Forelimb muscle (tissue), 1 donor: ENCODE measurements around the gene IFT43. TPM values are rescaled to one million over a fixed set of nuclear protein-coding genes. Genes with fewer than 3 reads are reported as not detected.
"Not testable (repeated sequence)": the region's sequence is repeated elsewhere in the genome, so short reads cannot be mapped to it uniquely, and the experiment has no call there.

Experiments used
- DNase-seq: peaks from one replicate; pipeline ENCODE4 v3.0.0-alpha.2; 2013; ENCODE audit warnings: low read depth
- polyA plus RNA-seq: library from polyadenylated mRNA; unstranded; fragments of 120-200 nt; gene quantifications from one replicate; pipeline ENCODE4 v1.2.1, GENCODE V29; 2013; ENCODE audit not compliant: insufficient read length

IFT43 gene
- polyA plus RNA-seq, 1 donor, result 23.4 TPM

- no peak for DNase-seq
Observed at GRCh38 chr14:75980856-75981255, 4.7 kb upstream of the IFT43 start.

- peak; percentile 88 for DNase-seq
Observed at GRCh38 chr14:75981426-75982265, 3.9 kb upstream of the IFT43 start, which contains the start of gene TGFB3. TGFB3 (minus strand) TSS chr14:75981995; CDS start chr14:75980893, 1,102 bp downstream.

GRCh38 chr14:75982266-75983018 is 3.1 kb upstream of the IFT43 start:
- no peak for DNase-seq

- DNase-seq, result no peak
Observed at GRCh38 chr14:75983019-75983358, 2.6 kb upstream of the IFT43 start.

- no peak for DNase-seq
Observed at GRCh38 chr14:75984674-75985073, 889 bp upstream of the IFT43 start.

- no peak for DNase-seq
Observed at GRCh38 chr14:75986439-75986765, 839 bp downstream of the IFT43 start.

GRCh38 chr14:75987201-75987970 is 1.8 kb downstream of the IFT43 start:
- DNase-seq, result no peak

- DNase-seq, result no peak
Observed at GRCh38 chr14:75989134-75989533, 3.6 kb downstream of the IFT43 start.

- no peak for DNase-seq
Observed at GRCh38 chr14:75990297-75990696, 4.7 kb downstream of the IFT43 start.

- no peak for DNase-seq
Observed at GRCh38 chr14:75991753-75992152, 6.2 kb downstream of the IFT43 start.

GRCh38 chr14:75993567-75994041 is 8.0 kb downstream of the IFT43 start:
- no peak for DNase-seq

- DNase-seq, result no peak
Observed at GRCh38 chr14:75995372-75996041, 9.9 kb downstream of the IFT43 start.

- no peak for DNase-seq
Observed at GRCh38 chr14:75996488-75996887, 10.9 kb downstream of the IFT43 start.

- no peak for DNase-seq
Observed at GRCh38 chr14:75999511-76000190, 14.1 kb downstream of the IFT43 start.

GRCh38 chr14:76002383-76002782 is 16.8 kb downstream of the IFT43 start:
- no peak for DNase-seq

- no peak for DNase-seq
Observed at GRCh38 chr14:76006253-76006652, 20.7 kb downstream of the IFT43 start.

- no peak for DNase-seq
Observed at GRCh38 chr14:76007379-76007778, 21.8 kb downstream of the IFT43 start.

- DNase-seq, result no peak
Observed at GRCh38 chr14:76007852-76008251, 22.3 kb downstream of the IFT43 start.

- DNase-seq, result not testable (repeated sequence)
Observed at GRCh38 chr14:76009627-76010026, 24.1 kb downstream of the IFT43 start.

- no peak for DNase-seq
Observed at GRCh38 chr14:76011930-76012329, 26.4 kb downstream of the IFT43 start.

- DNase-seq, result no peak
Observed at GRCh38 chr14:76012354-76012753, 26.8 kb downstream of the IFT43 start.
